Vagina (tissue), 2 donors: Measurements from ENCODE around the gene CCHCR1.
"Not testable (repeated sequence)": the region's sequence is repeated elsewhere in the genome, so short reads cannot be mapped to it uniquely, and the experiment has no call there.

Experiments used
- CTCF ChIP-seq, 3 experiments: fragments of 450-650 bp in 2 of 3; fragments of 200-600 bp in 1 of 3; sonication (generic) in 1 of 3; IDR thresholded peaks; one replicate each; pipeline ENCODE4 v1.5.1; 2017 to 2019; ENCODE audit warnings: antibody characterized with exemption in 3 of 3, mild to moderate bottlenecking in 2 of 3, moderate library complexity in 2 of 3
- POLR2AphosphoS5 ChIP-seq, 2 donors: sonication (generic); formaldehyde crosslinking; IDR thresholded peaks; one replicate each; pipeline ENCODE4 v1.9.0; 2017; ENCODE audit warnings: antibody characterized with exemption in 2 of 2, mild to moderate bottlenecking in 2 of 2, low read depth in 1 of 2; ENCODE audit not compliant: insufficient read depth in 1 of 2

- not testable (repeated sequence) for TF ChIP-seq CTCF (IDR thresholded peaks at IDR 0.05); POLR2AphosphoS5 (IDR thresholded peaks at IDR 0.05; ENCODE audit: insufficient read depth in 1 of 2, low read depth in 1 of 2)
These were observed 38.8 kb upstream of the CCHCR1 start for GRCh38 chr6:31196251-31197022.
